GM18511 (cell line): ENCODE results near the gene USP10.

ENCODE experiments used
- ATAC-seq: cut with Tn5 transposase; IDR thresholded peaks from one replicate; pipeline ENCODE4 v1.9.1; 2021; ENCODE audit warnings: mild to moderate bottlenecking, moderate library complexity; ENCODE audit not compliant: unreplicated experiment

Gene USP10

GRCh38 chr16:84699712-84700445 lies at the start of gene USP10:
Gene USP10, plus strand, starts transcription at chr16:84700000. Its CDS starts 91 bp downstream, at chr16:84700091.
- peak; percentile 86 for ATAC-seq

- ATAC-seq, result no peak
Measured at GRCh38 chr16:84650062-84650991, 49.5 kb upstream of the USP10 start.

- no peak for ATAC-seq
Measured at GRCh38 chr16:84652566-84652965, 47.2 kb upstream of the USP10 start.

- ATAC-seq, result no peak
Measured at GRCh38 chr16:84654238-84654637, 45.6 kb upstream of the USP10 start.

GRCh38 chr16:84654998-84655397 lies 44.8 kb upstream of the USP10 start:
- ATAC-seq, result no peak

- ATAC-seq, result no peak
Measured at GRCh38 chr16:84656649-84657048, 43.2 kb upstream of the USP10 start.

GRCh38 chr16:84657229-84657837 lies 42.5 kb upstream of the USP10 start:
- no peak for ATAC-seq

- ATAC-seq, result no peak
Measured at GRCh38 chr16:84658690-84659089, 41.1 kb upstream of the USP10 start.

- no peak for ATAC-seq
Measured at GRCh38 chr16:84659656-84660300, 40.0 kb upstream of the USP10 start.

- ATAC-seq, result no peak
Measured at GRCh38 chr16:84660973-84661372, 38.8 kb upstream of the USP10 start.

GRCh38 chr16:84661418-84662060 lies 38.3 kb upstream of the USP10 start:
- ATAC-seq, result no peak

- no peak for ATAC-seq
Measured at GRCh38 chr16:84662471-84662870, 37.3 kb upstream of the USP10 start.

- ATAC-seq, result peak; percentile 93
Measured at GRCh38 chr16:84663433-84664101, 36.2 kb upstream of the USP10 start.

- ATAC-seq, result no peak
Measured at GRCh38 chr16:84665359-84665758, 34.4 kb upstream of the USP10 start.

- no peak for ATAC-seq
Measured at GRCh38 chr16:84665843-84666242, 34.0 kb upstream of the USP10 start.

- no peak for ATAC-seq
Measured at GRCh38 chr16:84667600-84668309, 32.0 kb upstream of the USP10 start.

GRCh38 chr16:84670063-84670462 lies 29.7 kb upstream of the USP10 start:
- no peak for ATAC-seq

GRCh38 chr16:84672276-84673202 lies 27.3 kb upstream of the USP10 start:
- ATAC-seq, result no peak
